HUES48 (cell line): ENCODE results near the gene RPS21.

Experiments used
- H3K27ac ChIP-seq: one replicate; pipeline ENCODE4 v1.7.0; 2013; ENCODE audit warnings: low read depth, low read length, inconsistent platforms
- H3K27me3 ChIP-seq: 2 replicates; pipeline ENCODE4 v1.6.1; 2013; ENCODE audit warnings: mild to moderate bottlenecking, low read length; ENCODE audit not compliant: control insufficient read depth, insufficient read depth
- H3K36me3 ChIP-seq: 2 replicates; pipeline ENCODE4 v1.6.1; 2013; ENCODE audit warnings: low read length; ENCODE audit not compliant: control insufficient read depth, insufficient read depth
- H3K4me1 ChIP-seq: 2 replicates; pipeline ENCODE4 v1.6.1; 2013; ENCODE audit warnings: mild to moderate bottlenecking, low read length; ENCODE audit not compliant: control insufficient read depth, insufficient read depth
- H3K4me3 ChIP-seq: 2 replicates; pipeline ENCODE4 v1.5.1; 2013; ENCODE audit warnings: mild to moderate bottlenecking, low read depth, low read length
- H3K9ac ChIP-seq: 2 replicates; pipeline ENCODE4 v1.6.1; 2013; ENCODE audit warnings: mild to moderate bottlenecking, low read depth, low read length, moderate library complexity
- H3K9me3 ChIP-seq: 2 replicates; pipeline ENCODE4 v1.6.1; 2013; ENCODE audit warnings: low read length; ENCODE audit not compliant: control insufficient read depth, insufficient read depth

The RPS21 gene

DNA sequence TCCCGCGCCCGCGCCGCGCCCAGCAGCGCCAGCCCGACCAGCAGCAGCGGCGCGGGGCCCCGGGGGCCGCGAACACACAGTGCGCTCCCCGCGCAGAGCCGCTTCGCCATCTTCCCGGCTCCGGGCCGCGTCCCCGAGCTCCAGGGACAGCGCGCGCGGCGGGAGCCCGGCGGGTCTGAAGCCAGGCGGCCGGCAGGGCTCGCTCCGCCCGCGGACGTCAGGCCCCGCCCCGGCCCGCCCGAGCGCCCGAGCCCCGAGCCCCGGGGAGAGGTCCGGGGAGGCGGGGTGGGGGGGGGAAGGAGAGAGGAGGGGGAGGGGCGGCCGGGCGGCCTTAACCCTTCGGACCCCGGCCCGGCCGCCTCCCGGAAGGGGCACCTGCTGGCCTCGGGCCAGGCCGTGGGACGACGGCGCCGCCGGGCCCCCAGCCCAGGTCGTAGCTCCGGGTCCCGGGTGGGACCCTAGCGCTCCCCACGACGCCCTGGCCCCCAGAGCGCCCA lies 19.7 kb upstream of the RPS21 start, which contains the start of gene LAMA5:
Gene LAMA5, minus strand, starts transcription at position 177 of the 497 bp plus-strand sequence. Its CDS starts 67 bp downstream, at position 110.
- H3K36me3 ChIP-seq: no peaks in the 10 kb centered on the region
- H3K9ac ChIP-seq: peak within 1 kb of the TSS; percentile 69
- no peaks in the 10 kb centered on the region for H3K27me3 ChIP-seq
- H3K27ac ChIP-seq: peak within 1 kb of the TSS; percentile 78
- H3K4me1 ChIP-seq: peaks cover 59% of the 10 kb centered on the region
- no peaks in the 10 kb centered on the region for H3K9me3 ChIP-seq
- peak within 1 kb of the TSS; percentile 70 for H3K4me3 ChIP-seq

- Histone ChIP-seq H3K9ac (peak overlapping the region; percentile 34), H3K4me1 (peaks cover 53% of the 10 kb centered on the region), H3K27me3 (no peaks in the 10 kb centered on the region), H3K9me3 (no peaks in the 10 kb centered on the region), H3K4me3 (peak overlapping the region; percentile 64), H3K36me3 (no peaks in the 10 kb centered on the region), H3K27ac (peak overlapping the region; percentile 61)
Measured at GRCh38 chr20:62367633-62368391, 19.1 kb upstream of the RPS21 start.

DNA sequence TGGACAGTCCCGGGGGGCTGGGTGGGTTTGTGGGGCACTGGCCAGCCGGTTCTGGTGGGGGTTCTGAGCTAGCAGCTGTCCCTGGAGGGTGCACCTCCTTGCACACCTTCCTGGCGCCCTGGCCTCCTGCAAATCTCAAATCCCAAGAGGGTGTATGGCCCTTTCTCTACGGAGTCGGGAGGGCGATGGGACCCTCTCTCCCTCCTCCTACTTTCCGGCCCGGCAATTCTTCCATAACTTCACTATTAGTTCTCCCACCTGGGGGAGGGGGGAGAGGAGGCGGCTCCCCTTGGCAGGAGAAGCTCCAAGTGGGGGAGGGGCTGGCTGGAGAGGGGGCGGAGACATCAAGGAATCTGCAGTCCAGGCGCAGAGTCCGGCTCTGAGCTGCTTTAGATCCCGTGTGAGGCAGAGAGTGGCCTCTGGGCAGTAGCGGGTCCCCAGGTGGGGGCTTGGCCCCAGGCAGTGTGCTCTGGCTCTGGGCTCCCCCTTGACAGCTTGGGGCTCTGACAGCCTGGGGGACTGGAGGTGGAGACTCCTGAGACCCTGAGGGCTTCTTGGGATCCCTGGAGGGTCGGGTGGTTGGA lies 18.4 kb upstream of the RPS21 start:
- Histone ChIP-seq H3K9ac (no peak overlapping the region; the same call in 1 of the 2 replicates), H3K9me3 (no peaks in the 10 kb centered on the region), H3K4me3 (peak overlapping the region; percentile 64), H3K4me1 (peaks cover 46% of the 10 kb centered on the region), H3K27me3 (no peaks in the 10 kb centered on the region), H3K27ac (peak overlapping the region; percentile 81), H3K36me3 (no peaks in the 10 kb centered on the region)

GRCh38 chr20:62368976-62369814 lies 17.7 kb upstream of the RPS21 start:
- Histone ChIP-seq H3K36me3 (no peaks in the 10 kb centered on the region), H3K9ac (no peak overlapping the region), H3K4me3 (peak overlapping the region; percentile 64), H3K27ac (peak overlapping the region; percentile 81), H3K4me1 (peaks cover 39% of the 10 kb centered on the region), H3K9me3 (no peaks in the 10 kb centered on the region), H3K27me3 (no peaks in the 10 kb centered on the region)

GRCh38 chr20:62369815-62370114 lies 17.1 kb upstream of the RPS21 start:
- Histone ChIP-seq H3K9ac (no peak overlapping the region), H3K27ac (no peak overlapping the region), H3K27me3 (no peaks in the 10 kb centered on the region), H3K36me3 (no peaks in the 10 kb centered on the region), H3K4me3 (no peak overlapping the region), H3K4me1 (peaks cover 37% of the 10 kb centered on the region), H3K9me3 (no peaks in the 10 kb centered on the region)

- Histone ChIP-seq H3K27me3 (no peaks in the 10 kb centered on the region), H3K4me3 (no peak overlapping the region), H3K9me3 (no peaks in the 10 kb centered on the region), H3K9ac (no peak overlapping the region), H3K4me1 (peaks cover 37% of the 10 kb centered on the region), H3K36me3 (no peaks in the 10 kb centered on the region), H3K27ac (no peak overlapping the region)
Measured at GRCh38 chr20:62370115-62370806, 16.6 kb upstream of the RPS21 start.

- Histone ChIP-seq H3K9me3 (no peaks in the 10 kb centered on the region), H3K4me1 (peaks cover 38% of the 10 kb centered on the region), H3K27me3 (no peaks in the 10 kb centered on the region), H3K36me3 (no peaks in the 10 kb centered on the region), H3K4me3 (no peak overlapping the region), H3K27ac (no peak overlapping the region), H3K9ac (no peak overlapping the region)
Measured at GRCh38 chr20:62370807-62371587, 15.9 kb upstream of the RPS21 start.

- Histone ChIP-seq H3K27me3 (no peaks in the 10 kb centered on the region), H3K9ac (no peak overlapping the region), H3K4me1 (peaks cover 43% of the 10 kb centered on the region), H3K27ac (no peak overlapping the region), H3K9me3 (no peaks in the 10 kb centered on the region), H3K36me3 (no peaks in the 10 kb centered on the region), H3K4me3 (no peak overlapping the region)
Measured at GRCh38 chr20:62371588-62372041, 15.3 kb upstream of the RPS21 start.

DNA sequence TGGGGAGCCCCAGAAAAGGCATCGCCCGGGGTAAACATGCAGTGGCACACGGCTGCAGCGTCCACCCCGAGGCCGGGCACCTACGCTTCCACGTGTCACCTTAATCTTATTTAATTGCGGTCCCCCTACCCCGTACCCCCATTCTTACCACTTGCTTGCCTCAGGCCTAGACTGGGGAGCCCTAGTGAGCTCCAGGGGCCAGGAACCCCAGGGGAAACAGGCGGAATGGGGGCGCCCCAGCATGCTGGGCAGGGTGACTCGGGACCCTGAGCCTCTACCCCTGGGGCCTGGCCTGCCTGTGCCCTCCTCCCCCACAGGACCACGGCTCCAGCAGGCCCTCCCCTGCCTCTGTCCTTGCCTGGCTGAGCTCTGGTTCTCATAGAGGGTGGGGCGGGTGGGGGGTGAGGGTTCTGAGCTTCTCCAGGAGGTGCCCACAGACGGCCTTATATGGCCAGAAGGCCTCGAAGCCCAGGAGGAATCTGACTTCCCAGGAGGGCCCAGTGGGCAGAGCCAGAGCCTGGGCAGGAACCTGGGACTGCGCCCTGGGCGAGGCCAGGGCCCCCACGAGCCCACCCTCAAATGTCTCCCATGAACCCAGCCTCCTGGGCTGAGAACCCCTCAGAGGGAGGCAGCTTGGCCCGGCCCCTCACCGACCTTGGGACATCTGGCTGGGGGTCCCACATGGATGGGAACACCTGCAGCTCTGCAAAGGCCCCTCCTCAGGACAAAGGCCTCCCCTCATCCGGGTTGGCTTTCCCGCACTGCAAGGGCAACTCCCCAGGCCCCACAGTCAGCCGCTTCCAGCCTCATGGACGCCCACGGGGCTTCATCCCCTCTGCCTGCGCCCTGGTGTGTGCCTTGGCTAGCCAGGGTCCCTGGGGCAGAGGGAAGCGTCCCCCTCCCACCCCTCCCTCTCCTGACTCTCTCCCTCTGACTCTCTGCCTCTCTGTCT lies 14.6 kb upstream of the RPS21 start:
- H3K9me3 ChIP-seq: no peaks in the 10 kb centered on the region
- H3K27ac ChIP-seq: no peak overlapping the region
- no peak overlapping the region for H3K4me3 ChIP-seq
- no peak overlapping the region for H3K9ac ChIP-seq
- no peaks in the 10 kb centered on the region for H3K27me3 ChIP-seq
- H3K36me3 ChIP-seq: no peaks in the 10 kb centered on the region
- peaks cover 49% of the 10 kb centered on the region for H3K4me1 ChIP-seq
